Astrocyte (in vitro differentiated cells and primary cell): ENCODE data around the gene SEL1L.

Source experiments
- EZH2 ChIP-seq: IDR thresholded peaks from 2 replicates; pipeline ENCODE4 v1.6.1; 2012; ENCODE audit warnings: mild to moderate bottlenecking, low read length, inconsistent platforms; ENCODE audit not compliant: insufficient read depth
- TF ChIP-seq, protein P1 (sequence below): IDR thresholded peaks from 2 replicates; pipeline ENCODE4 v1.5.1; 2011; ENCODE audit warnings: low read depth, mild to moderate bottlenecking, inconsistent platforms, low read length, moderate library complexity; ENCODE audit not compliant: insufficient read depth

DNA sequence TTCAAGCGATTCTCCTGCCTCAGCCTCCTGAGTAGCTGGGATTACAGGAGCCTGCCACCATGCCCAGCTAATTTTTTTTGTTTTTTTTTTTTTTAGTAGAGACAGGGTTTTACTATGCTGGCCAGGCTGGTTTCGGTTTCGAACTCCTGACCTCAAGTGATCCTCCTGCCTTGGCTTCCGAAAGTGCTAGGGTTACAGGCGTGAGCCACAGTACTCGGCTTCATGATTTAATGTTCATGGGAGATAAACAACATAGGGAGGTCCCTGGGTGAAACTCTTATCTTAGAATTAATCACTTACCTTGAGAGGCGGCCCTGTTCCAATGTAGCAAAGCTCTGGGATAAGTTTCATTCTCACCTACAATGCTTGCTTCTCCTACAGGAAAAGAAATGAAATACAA is 48.3 kb downstream of the SEL1L start:
- TF ChIP-seq, protein P1, sequence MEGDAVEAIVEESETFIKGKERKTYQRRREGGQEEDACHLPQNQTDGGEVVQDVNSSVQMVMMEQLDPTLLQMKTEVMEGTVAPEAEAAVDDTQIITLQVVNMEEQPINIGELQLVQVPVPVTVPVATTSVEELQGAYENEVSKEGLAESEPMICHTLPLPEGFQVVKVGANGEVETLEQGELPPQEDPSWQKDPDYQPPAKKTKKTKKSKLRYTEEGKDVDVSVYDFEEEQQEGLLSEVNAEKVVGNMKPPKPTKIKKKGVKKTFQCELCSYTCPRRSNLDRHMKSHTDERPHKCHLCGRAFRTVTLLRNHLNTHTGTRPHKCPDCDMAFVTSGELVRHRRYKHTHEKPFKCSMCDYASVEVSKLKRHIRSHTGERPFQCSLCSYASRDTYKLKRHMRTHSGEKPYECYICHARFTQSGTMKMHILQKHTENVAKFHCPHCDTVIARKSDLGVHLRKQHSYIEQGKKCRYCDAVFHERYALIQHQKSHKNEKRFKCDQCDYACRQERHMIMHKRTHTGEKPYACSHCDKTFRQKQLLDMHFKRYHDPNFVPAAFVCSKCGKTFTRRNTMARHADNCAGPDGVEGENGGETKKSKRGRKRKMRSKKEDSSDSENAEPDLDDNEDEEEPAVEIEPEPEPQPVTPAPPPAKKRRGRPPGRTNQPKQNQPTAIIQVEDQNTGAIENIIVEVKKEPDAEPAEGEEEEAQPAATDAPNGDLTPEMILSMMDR = no peak
- no peak for TF ChIP-seq EZH2
